GM12878 (cell line): Measurements from ENCODE around the gene ACOT12.

Source experiments
- EZH2 ChIP-seq: IDR thresholded peaks from 2 replicates; pipeline ENCODE4 v1.6.1; 2012; ENCODE audit warnings: low read depth, mild to moderate bottlenecking, control low read depth, inconsistent platforms, low read length, borderline replicate concordance; ENCODE audit not compliant: control insufficient read depth
- JUND ChIP-seq: IDR thresholded peaks from 2 replicates; pipeline ENCODE4 v1.6.1; 2012; ENCODE audit warnings: low read depth, mild to moderate bottlenecking, low read length, improper control_type of control experiment, moderate library complexity
- RAD21 ChIP-seq: IDR thresholded peaks from 2 replicates; pipeline ENCODE4 v1.6.1; 2011; ENCODE audit warnings: mild to moderate bottlenecking, low read depth, low read length, moderate library complexity; ENCODE audit not compliant: insufficient read depth
- SMC3 ChIP-seq: IDR thresholded peaks from 2 replicates; pipeline ENCODE4 v1.6.1; 2011; ENCODE audit warnings: low read length, improper control_type of control experiment, borderline replicate concordance
- TF ChIP-seq, protein P1 (sequence below): IDR thresholded peaks from 2 replicates; pipeline ENCODE4 v1.6.1; 2012; ENCODE audit warnings: mild to moderate bottlenecking, low read depth, low read length

DNA sequence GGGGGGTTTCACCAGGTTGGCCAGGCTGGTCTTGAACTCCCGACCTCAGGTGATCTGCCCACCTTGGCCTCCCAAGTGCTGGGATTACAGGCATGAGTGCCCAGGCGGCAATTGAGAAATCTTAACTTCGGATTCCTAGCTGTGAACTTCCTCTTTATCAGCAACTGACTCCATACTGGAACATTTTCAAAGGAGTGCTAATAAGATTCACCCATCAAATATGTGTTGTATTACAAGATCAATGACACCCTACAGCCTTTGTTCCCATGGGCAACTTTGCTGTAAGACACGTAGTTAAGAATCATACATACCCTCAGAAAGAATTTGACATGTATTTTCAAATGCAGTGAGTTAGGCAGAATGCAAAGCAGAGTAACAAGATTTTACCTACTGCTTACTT is 23.1 kb upstream of the ACOT12 start:
- TF ChIP-seq SMC3 (no peak), JUND (no peak), RAD21 (no peak), EZH2 (no peak)
- TF ChIP-seq, protein P1, sequence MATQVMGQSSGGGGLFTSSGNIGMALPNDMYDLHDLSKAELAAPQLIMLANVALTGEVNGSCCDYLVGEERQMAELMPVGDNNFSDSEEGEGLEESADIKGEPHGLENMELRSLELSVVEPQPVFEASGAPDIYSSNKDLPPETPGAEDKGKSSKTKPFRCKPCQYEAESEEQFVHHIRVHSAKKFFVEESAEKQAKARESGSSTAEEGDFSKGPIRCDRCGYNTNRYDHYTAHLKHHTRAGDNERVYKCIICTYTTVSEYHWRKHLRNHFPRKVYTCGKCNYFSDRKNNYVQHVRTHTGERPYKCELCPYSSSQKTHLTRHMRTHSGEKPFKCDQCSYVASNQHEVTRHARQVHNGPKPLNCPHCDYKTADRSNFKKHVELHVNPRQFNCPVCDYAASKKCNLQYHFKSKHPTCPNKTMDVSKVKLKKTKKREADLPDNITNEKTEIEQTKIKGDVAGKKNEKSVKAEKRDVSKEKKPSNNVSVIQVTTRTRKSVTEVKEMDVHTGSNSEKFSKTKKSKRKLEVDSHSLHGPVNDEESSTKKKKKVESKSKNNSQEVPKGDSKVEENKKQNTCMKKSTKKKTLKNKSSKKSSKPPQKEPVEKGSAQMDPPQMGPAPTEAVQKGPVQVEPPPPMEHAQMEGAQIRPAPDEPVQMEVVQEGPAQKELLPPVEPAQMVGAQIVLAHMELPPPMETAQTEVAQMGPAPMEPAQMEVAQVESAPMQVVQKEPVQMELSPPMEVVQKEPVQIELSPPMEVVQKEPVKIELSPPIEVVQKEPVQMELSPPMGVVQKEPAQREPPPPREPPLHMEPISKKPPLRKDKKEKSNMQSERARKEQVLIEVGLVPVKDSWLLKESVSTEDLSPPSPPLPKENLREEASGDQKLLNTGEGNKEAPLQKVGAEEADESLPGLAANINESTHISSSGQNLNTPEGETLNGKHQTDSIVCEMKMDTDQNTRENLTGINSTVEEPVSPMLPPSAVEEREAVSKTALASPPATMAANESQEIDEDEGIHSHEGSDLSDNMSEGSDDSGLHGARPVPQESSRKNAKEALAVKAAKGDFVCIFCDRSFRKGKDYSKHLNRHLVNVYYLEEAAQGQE = no peak
